Erythroblast (primary cell): ENCODE measurements around the gene ZNF790.

ENCODE experiments used
- GATA1 ChIP-seq: IDR thresholded peaks from 2 replicates; pipeline ENCODE4 v1.6.1; 2011; ENCODE audit warnings: low read depth, mild to moderate bottlenecking, control low read depth, low read length, moderate library complexity
- POLR2A ChIP-seq: IDR thresholded peaks from 2 replicates; pipeline ENCODE4 v1.6.1; 2011; ENCODE audit warnings: mild to moderate bottlenecking, low read length

GRCh38 chr19:36833430-36833829, 4.8 kb downstream of the ZNF790 start:
- TF ChIP-seq POLR2A (no peak), GATA1 (no peak)
